ENCODE measurements around the gene PLXNA2.

The PLXNA2 gene

GRCh38 chr1:208240662-208241355 lies 3.4 kb downstream of the PLXNA2 start:
- no peak for DNase-seq

- DNase-seq, result no peak
Measured at GRCh38 chr1:208239473-208240381, 4.5 kb downstream of the PLXNA2 start.

DNA sequence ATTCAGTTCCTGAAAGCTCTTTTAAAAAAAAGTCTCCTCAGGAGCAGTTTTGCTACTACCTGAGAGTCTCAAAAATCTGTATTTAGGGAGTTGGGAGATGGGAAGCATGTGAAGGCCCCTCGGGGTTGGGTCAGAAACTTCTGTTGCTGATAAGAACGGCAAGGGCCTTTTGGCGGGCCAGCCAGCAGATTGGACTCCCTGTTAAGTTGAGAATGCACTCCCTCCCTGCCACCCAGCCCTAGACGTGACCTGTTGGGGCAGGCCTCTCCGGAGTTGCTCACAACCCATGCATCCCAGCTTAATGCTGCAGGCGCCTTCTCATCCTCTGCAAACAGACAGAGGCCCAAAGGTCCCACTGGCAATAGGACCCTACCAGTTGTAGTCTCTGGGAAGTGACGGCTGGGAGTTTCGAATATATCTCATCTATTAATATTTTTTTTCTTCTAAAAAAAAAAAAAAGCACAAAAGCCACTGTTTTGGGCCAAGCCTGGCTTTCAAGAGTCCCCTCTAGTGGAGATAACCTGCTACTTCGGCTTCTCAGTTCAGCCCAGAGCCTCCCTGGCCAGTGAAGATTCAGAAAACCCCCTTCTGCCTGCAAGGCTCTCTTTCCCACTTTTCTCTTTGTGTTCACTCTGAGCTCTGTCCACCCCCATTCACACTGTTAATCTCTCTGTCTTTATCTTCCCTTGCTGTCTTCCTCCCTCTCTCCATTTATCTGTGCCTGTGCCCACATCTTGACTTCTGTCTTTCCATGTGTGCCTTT lies 5.3 kb downstream of the PLXNA2 start:
- DNase-seq, result peak; percentile 21

DNA sequence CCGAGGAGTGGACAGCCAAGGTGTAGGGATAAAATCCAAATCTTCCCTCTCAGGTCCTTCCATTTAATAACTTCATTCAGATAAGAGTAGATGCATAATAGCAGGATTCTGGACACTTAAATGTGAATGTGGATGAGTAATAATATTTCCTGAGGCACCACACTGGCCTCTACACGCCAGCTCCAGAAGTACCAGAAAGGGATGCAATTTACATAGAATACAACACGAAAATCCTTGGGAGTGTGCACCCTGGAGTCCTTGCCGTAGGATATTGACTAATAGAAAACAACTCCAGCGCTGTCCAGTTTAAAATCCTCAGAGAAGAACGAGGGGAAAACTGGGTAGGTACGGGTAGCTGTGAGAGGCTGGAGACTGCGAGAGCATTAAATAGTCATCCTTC lies 6.9 kb downstream of the PLXNA2 start:
- DNase-seq, result no peak

- no peak for DNase-seq
Measured at GRCh38 chr1:208235982-208236761, 8.0 kb downstream of the PLXNA2 start.

- DNase-seq, result no peak
Measured at GRCh38 chr1:208235356-208235981, 8.7 kb downstream of the PLXNA2 start.

GRCh38 chr1:208234721-208235120 lies 9.5 kb downstream of the PLXNA2 start:
- DNase-seq, result no peak

DNA sequence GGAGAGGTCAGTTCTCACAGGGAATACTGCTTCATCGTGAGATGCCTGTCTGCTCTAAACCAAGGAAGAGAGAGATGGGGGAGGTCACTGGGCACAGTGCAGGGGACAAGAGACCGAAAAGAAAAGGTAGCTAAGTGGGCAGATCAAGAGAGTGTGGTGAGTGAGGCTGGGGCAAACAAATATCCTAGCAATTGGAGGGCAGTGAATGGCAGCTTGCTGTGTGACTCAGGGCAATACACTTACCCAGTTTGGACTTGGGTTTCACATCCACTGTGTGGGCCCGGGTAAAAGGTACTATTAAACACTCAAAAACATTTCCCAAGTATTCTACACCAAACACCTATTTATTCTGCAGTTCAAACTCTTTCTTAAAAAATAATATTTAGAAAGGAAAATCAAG lies 10.2 kb downstream of the PLXNA2 start:
- DNase-seq, result no peak

DNA sequence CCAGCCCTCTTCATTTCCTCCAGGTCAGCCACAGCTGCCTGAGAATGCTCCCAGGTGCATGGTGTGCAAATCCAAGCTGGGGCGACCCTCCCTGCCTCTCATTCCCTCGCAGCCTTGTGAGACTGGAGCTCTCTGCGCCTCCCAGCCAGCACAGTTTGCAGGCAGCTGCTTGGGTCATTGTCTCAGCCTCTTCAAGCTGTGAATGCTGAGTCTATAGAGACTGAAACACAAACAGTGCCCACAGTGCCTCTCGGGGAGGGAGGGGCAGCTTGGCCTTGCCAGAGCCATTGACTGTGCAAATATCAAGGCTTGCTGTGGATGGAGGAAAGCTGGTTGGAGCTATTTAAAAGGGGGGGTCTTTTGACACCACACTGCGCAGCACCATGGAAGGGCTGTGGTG lies 10.6 kb downstream of the PLXNA2 start:
- peak; percentile 73 for DNase-seq

DNA sequence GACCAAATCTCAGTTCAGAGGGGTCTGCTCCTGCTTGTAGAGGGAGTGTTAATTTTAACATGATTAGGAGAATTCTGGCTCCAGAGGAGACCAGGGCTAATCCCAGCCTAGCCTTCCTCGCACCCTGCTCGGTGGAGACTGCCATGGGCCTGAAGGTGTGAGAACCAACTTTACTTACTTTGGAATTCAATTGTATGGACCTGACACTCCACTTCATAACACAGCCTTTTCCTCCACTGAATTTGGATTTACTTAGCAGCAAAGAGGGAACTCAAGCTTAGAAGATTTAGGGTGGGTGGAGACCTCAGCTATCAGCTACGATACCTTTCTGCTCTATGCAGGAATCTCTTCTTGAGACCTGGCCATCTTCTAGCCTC lies 11.5 kb downstream of the PLXNA2 start:
- DNase-seq, result no peak

DNA sequence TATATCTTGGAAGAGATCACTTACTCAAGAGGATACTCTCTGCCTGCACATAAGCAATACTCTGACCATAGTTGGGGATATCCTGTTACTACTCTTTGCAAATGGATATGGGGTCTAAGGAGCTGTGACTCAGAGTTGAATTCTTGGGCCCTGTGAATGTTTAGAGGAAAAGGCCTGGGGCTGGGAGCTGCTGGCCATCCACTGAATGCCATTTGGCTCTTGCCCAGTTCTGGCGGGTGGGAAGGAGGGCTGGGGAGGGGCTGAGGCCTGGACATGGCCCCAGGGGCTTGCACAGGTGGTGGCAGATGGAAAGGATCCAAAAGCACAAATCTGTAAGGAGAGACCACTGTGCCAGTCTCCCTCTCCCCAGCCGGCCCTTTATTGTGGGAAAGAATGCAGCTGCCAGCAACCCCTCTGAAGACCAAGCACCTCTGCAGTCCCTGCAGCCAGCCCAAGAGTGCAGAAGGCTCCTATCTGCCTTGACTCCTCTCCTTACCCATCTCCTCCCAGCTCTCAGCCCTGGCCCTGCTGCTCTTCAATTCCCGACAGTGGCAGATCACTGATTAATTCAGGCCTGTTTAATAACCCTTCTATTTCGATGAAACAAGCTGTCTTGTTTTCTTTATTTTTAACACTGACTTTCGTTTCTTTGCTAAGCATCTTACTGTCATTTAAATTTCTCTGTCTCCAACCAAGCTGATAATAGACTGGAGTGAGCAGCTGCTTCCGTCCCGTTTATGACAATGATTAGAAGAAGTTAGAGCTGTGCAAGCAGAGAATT lies 12.1 kb downstream of the PLXNA2 start:
- no peak for DNase-seq

- no peak for DNase-seq
Measured at GRCh38 chr1:208230668-208231529, 13.3 kb downstream of the PLXNA2 start.

- no peak for DNase-seq
Measured at GRCh38 chr1:208228550-208228949, 15.6 kb downstream of the PLXNA2 start.

GRCh38 chr1:208228026-208228425 lies 16.2 kb downstream of the PLXNA2 start:
- no peak for DNase-seq

DNA sequence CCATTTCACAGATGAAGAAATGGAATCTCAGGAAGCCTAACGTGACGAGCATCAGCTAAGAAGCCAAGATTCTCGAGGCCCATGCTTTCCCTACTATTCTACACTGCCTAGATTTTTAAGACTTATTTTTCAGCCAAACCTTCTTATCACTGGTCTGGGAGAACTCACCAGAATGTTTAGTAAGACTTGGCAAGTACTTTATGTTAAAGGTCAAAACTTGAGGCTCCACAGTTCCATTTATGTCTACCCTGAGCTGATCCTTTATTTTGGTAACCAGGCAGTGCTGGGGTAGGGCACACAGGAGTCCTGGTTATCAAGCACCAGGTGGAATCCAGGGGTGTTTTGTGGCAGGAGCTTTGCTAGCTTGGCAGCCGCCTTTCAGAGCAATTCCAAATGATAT lies 16.8 kb downstream of the PLXNA2 start:
- no peak for DNase-seq

DNA sequence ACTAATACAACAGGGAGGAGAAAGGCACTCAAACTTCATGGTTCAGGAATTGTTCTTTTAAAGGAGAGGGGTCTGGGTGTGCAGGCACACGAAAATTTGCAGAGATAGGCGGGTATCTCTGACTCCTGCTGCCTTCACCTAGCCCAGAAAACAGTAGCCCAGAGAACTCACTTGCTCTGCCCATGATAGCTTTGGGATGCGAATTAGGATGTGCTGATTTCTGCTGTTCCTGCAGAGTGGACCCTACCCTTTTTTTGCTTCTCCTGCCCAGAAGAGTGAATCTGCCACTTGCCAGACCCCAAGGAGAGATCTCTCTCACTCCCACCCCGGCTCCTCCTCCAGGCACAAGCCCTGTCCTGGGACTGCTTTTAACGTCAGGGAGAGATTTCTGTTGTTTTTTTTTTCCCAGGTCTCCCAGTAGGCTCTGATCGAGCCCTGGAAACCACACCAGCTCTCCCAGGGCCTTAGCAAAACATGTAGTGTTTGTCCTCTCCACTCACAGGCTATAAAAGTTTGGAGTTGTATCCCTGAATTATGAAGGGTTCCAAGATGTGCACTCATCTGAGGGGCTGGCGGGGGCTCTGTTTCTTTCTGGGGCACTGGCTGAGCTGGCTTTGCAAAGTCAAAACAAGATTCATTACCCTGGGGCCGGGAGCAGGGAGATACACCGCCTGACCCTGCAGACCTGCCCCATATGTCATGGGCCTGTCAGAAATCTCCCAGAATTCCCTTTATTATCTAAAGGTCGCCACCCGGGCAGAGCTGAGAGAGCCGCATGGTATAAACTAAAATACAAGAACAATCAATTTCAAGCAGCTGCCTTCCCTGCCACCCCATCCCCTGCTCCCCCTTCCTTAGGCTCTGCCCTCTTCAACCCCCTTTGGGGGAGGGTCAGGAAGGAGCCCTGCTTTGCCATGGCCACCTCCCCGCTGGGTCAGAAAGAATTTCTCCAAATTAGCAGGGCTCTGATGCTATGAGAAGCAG lies 17.9 kb downstream of the PLXNA2 start:
- DNase-seq, result no peak

- DNase-seq, result no peak
Measured at GRCh38 chr1:208224192-208224713, 19.9 kb downstream of the PLXNA2 start.

- DNase-seq, result no peak
Measured at GRCh38 chr1:208223136-208223535, 21.0 kb downstream of the PLXNA2 start.
